Measurements from ENCODE around the gene ANKS4B.
A peak's percentile ranks its signal among the peaks of the same experiment; 100 is the strongest.

Gene ANKS4B

DNA sequence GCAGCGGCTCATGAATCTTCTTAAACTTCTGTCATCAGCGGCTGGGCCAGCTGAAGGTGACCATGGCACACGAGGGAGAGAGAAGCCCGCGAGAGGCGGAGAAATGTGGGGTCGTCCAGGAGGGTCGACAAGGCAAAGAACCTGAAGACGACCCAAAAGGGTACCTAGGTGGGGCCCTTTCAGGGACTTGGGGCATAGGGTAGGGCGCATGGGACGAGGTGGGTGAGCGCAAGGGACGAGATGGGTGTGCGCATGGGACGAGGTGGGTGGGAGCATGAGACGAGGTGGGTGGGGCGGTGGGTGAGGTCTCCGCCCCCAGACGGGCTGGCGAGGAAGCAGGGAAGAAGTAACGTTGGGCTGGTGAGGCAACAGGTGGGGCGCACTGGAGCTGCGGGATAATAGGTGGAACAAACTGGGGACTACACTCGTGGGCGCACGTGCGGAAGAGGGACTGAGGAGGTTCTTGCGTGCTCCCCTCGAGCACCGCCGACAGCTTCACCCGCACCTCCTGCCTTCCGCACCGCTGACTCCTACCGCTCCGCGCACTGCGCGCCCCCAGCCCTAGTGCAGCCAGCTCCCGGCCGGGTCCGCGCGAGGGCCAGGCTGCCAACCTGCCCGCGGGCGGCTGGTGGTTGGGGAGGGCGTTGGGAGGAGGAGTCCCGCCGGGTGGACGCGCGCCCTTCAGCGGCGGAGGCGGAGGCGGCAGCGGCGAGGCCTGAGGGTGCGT lies 67.8 kb downstream of the ANKS4B start:
- peak; percentile 69 to 70 for DNase-seq

DNA sequence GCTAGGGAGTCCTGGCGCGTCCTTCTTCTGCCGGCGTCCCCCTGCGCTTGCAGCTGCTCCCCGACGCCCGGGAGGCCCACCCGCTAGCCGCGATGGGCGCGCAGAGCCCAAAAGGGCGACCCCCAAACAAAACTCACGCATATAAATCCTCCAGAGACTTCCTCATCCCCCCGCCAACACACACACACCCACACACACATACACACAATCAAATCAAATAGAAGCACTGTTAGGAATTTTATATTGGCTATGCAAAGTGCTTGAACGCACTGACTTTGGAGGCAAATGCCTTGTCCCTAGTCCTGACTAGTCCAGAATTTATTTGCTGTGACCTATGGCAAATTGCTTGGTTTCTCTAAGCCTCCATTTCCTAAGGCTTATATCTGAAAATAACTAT lies 68.4 kb downstream of the ANKS4B start:
- DNase-seq, result no peak

DNA sequence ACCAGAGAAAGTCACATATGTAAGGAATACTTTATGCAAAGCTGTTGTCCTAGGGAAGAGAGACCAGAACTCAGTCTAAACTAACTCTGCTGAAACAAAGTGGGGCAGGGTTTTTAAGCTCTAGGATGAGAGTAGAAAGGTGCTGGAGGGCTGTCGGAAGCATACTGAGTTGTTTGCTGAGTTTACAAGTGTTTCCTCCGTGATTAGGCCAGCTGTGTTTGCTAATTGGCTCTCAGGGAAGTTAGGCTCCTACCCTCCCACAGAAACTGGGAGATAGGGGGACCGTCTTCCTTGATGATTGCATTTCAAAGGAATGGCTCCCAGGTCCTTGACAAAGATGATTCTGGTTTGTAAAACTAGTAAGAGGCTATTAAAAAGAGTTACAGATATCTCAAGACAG lies 69.0 kb downstream of the ANKS4B start:
- no peak for DNase-seq

DNA sequence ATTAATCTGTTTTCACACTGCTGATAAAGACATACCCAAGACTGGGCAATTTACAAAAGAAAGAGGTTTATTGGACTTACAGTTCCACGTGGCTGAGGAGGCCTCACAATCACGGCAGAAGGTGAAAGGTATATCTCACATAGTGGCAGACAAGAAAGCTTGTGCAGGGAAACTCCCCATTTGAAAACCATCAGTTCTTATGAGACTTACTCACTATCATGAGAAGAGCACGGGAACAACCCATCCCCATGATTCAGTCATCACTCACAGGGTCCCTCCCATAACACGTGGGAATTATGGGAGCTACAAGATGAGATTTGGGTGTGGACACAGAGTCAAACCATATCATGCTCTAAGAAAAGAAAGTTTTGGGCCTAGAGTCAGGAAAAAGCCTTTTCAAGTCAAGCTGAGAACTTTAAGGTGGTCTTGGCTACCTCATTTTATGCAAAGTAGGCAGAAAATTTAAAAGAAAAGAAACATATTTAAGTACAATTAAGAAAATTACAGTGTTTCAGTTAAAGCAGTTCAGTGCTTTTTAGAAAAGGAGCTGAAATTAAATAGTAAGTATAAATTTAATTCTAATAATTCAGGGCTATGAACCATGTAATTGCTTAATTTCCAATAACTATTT lies 69.5 kb downstream of the ANKS4B start:
- no peak for DNase-seq
